OCI-LY3 (cell line): ENCODE measurements around the gene FERMT2.

Experiments
- CTCF ChIP-seq: fragments of 200-600, 300-600 bp; sonication (generic); IDR thresholded peaks from 2 replicates; pipeline ENCODE4 v1.5.1; 2014; ENCODE audit warnings: antibody characterized with exemption, low read length, low read depth
- EZH2phosphoT487 ChIP-seq: fragments of 200-600 bp; shearing (Covaris generic); IDR thresholded peaks from 2 replicates; pipeline ENCODE4 v1.6.1; 2018; ENCODE audit warnings: antibody characterized with exemption, mixed run types, low read depth

- TF ChIP-seq CTCF, result no peak
- no peak for TF ChIP-seq EZH2phosphoT487
Observed at GRCh38 chr14:52888159-52888558, 62.7 kb downstream of the FERMT2 start.
